ENCODE results near the gene ECI1. TPM values are rescaled to one million over a fixed set of nuclear protein-coding genes. Genes with fewer than 3 reads are reported as not detected.

The ECI1 gene
- total RNA-seq, 2 donors from 2014 or later = 58.9 to 102 TPM

- 90 to 95% methylated on average over 6 of the region's 6 CpGs for WGBS, 2 donors
- no peak overlapping the region for H3K27ac ChIP-seq
- no peaks in the 10 kb centered on the region for H3K27me3 ChIP-seq
- ATAC-seq = no peak
- peaks cover 8 to 48% of the 10 kb centered on the region in 2 donors for H3K36me3 ChIP-seq (replicated peaks in 1 of 2; ENCODE audit: insufficient read depth in 1 of 2, low read depth in 2 of 2)
- H3K9me3 ChIP-seq = no peaks in the 10 kb centered on the region
- intact Hi-C loops (cut with DNase I) = no loop called here
- no peak overlapping the region for H3K4me3 ChIP-seq
- TF ChIP-seq POLR2A (IDR thresholded peaks at IDR 0.05) = no peak
- TF ChIP-seq, protein P1, sequence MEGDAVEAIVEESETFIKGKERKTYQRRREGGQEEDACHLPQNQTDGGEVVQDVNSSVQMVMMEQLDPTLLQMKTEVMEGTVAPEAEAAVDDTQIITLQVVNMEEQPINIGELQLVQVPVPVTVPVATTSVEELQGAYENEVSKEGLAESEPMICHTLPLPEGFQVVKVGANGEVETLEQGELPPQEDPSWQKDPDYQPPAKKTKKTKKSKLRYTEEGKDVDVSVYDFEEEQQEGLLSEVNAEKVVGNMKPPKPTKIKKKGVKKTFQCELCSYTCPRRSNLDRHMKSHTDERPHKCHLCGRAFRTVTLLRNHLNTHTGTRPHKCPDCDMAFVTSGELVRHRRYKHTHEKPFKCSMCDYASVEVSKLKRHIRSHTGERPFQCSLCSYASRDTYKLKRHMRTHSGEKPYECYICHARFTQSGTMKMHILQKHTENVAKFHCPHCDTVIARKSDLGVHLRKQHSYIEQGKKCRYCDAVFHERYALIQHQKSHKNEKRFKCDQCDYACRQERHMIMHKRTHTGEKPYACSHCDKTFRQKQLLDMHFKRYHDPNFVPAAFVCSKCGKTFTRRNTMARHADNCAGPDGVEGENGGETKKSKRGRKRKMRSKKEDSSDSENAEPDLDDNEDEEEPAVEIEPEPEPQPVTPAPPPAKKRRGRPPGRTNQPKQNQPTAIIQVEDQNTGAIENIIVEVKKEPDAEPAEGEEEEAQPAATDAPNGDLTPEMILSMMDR (IDR thresholded peaks at IDR 0.05) = no peak
- peaks cover 2% of the 10 kb centered on the region for H3K4me1 ChIP-seq
- DNase-seq = no peak
Observed at GRCh38 chr16:2257726-2258125, 6.3 kb upstream of the ECI1 start.

- intact Hi-C loops (cut with DNase I) = no loop called here
Observed at GRCh38 chr16:2256531-2257140, 5.2 kb upstream of the ECI1 start.

DNA sequence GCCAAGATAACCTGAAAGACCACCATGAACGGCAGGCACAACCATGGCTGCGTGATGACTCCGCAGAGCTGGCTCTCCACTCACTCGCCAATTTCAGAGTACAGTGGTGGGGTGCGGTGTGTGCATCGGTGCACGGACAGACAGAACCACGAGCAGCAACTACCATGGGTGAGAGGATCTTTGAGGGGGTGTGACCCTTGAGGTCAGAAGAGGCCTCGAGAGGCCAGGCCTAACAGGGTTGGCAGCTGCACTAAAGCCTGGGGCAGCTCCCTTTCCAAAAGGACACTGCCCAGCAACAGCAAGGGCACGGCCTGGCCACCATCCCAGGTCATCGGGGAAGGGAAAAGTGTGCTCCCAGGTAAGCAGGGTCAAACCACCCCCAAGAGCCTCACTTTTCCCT is 1.9 kb upstream of the ECI1 start:
- ATAC-seq = no peak

More at GRCh38 chr16:2256531-2257140, 5.2 kb upstream of the ECI1 start:
- 91 to 93% methylated on average over 12 of the region's 12 CpGs for WGBS, 2 donors
- Histone ChIP-seq H3K4me3 (no peak overlapping the region), H3K4me1 (peaks cover 13% of the 10 kb centered on the region), H3K27me3 (no peaks in the 10 kb centered on the region), H3K27ac (no peak overlapping the region), H3K9me3 (no peaks in the 10 kb centered on the region), H3K36me3 (replicated peaks in 1 of 2; ENCODE audit: insufficient read depth in 1 of 2, low read depth in 2 of 2) (peaks cover 8 to 40% of the 10 kb centered on the region in 2 donors)
- DNase-seq (no peak), ATAC-seq (no peak)
- TF ChIP-seq, protein P1 (IDR thresholded peaks at IDR 0.05) = no peak
- no peak for TF ChIP-seq POLR2A (IDR thresholded peaks at IDR 0.05)

DNA sequence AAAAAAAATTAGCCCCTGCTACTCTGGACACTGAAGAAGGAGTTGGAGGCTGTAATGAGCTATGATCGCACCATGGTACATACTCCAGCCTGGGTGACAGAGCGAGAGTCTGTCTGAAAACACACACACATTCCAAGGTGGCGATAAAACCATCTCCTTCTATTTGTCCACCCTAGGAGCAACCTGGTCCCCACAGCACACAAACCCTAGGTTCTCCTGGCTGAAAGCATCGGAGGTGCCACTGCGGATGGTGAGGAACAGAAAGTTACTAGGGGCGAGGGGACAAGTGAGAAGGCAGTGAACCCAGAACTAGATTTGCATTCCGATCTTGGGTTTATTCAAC is 1.4 kb upstream of the ECI1 start:
- Histone ChIP-seq H3K4me3 (no peak overlapping the region), H3K27ac (peak overlapping the region in 3 of 4 donors; percentile 86 to 94 (median 92)), H3K9me3 (no peaks in the 10 kb centered on the region), H3K27me3 (no peaks in the 10 kb centered on the region), H3K36me3 (replicated peaks in 1 of 2; ENCODE audit: insufficient read depth in 1 of 2, low read depth in 2 of 2) (peaks cover 8 to 26% of the 10 kb centered on the region in 2 donors), H3K4me1 (peaks cover 23% of the 10 kb centered on the region)
- 95 to 97% methylated on average over 7 of the region's 7 CpGs for WGBS, 2 donors
- ATAC-seq (no peak), DNase-seq (no peak)
- intact Hi-C loops (cut with DNase I) = no loop called here
- TF ChIP-seq, protein P1 (IDR thresholded peaks at IDR 0.05) = no peak
- TF ChIP-seq POLR2A (IDR thresholded peaks at IDR 0.05) = no peak

More for the DNA sequence above, 1.9 kb upstream of the ECI1 start:
- Histone ChIP-seq H3K27ac (no peak overlapping the region), H3K27me3 (no peaks in the 10 kb centered on the region), H3K4me3 (no peak overlapping the region), H3K36me3 (replicated peaks in 1 of 2; ENCODE audit: insufficient read depth in 1 of 2, low read depth in 2 of 2) (peaks cover 8 to 28% of the 10 kb centered on the region in 2 donors), H3K9me3 (no peaks in the 10 kb centered on the region), H3K4me1 (peaks cover 23% of the 10 kb centered on the region)
- 87 to 91% methylated on average over 9 to 11 of the region's 11 CpGs for WGBS, 2 donors
- intact Hi-C loops (cut with DNase I) = no loop called here
- no peak for TF ChIP-seq POLR2A (IDR thresholded peaks at IDR 0.05)
- TF ChIP-seq, protein P1 (IDR thresholded peaks at IDR 0.05) = no peak
- no peak for DNase-seq

Data from body of pancreas (tissue), 4 donors.